K562 (cell line): ENCODE results near the gene FGF12. TPM values are rescaled to one million over a fixed set of nuclear protein-coding genes. Genes with fewer than 3 reads are reported as not detected.

Experiments used
- ATAC-seq: fragments of 200-7000 bp; cut with Tn5 transposase; 3 replicates; pipeline ENCODE4 v1.9.1; 2020; ENCODE audit warnings: moderate library complexity
- BruUV-seq: library from RNA; stranded (reverse); fragments of 400-500 nt; replicated peaks from 2 replicates; lab custom pipeline; 2021; lab: Mats Ljungman, UMichigan
- CTCF ChIA-PET: fragments of 300-600 bp; formaldehyde crosslinking; extraction: SDS; loops from one replicate; lab custom pipeline; 2021; ENCODE audit warnings: low intra/inter-chr PET ratio; lab: Yijun Ruan, JAX
- POLR2A ChIA-PET: fragments of 300-600, 350-650 bp; sonication (Branson Sonifier 250); formaldehyde crosslinking; extraction: SDS; loops from one replicate; lab custom pipeline; 2021; ENCODE audit warnings: antibody characterized with exemption, inconsistent platforms; lab: Yijun Ruan, JAX
- DNase-seq, 4 experiments: peaks; one replicate each; pipeline versions ENCODE4 v3.0.0 to v3.0.0-alpha.2; 2011 to 2018; ENCODE audit warnings: low spot score in 3 of 4, mixed read lengths in 3 of 4; ENCODE audit errors: extremely low read depth in 1 of 4
- FAIRE-seq: peaks from 2 replicates; lab custom pipeline; 2011; peaks lifted over from hg19 to GRCh38; lab: Jason Lieb, UNC
- H2AFZ ChIP-seq: 2 replicates; pipeline ENCODE4 v1.6.0; 2011; ENCODE audit warnings: low read depth, low read length, control low read depth, inconsistent platforms
- H3K27ac ChIP-seq: fragments of 200-600 bp; 3 replicates; pipeline ENCODE4 v1.8.0; 2011; ENCODE audit warnings: low read depth, mild to moderate bottlenecking, control low read depth, inconsistent platforms, low read length, moderate library complexity, mixed read lengths; ENCODE audit errors: extremely low read depth
- H3K27me3 ChIP-seq, 2 experiments: fragments of 300-600 bp in 1 of 2; 2 replicates in 1 of 2; 3 replicates in 1 of 2; pipeline versions ENCODE4 v1.6.0 to v1.8.0; 2011; ENCODE audit warnings: inconsistent platforms in 2 of 2, low read length in 2 of 2, mild to moderate bottlenecking in 1 of 2, mixed read lengths in 1 of 2, moderate library complexity in 1 of 2; ENCODE audit not compliant: control insufficient read depth in 2 of 2, insufficient read depth in 2 of 2
- H3K36me3 ChIP-seq: fragments of 300-600 bp; 3 replicates; pipeline ENCODE4 v1.8.0; 2011; ENCODE audit warnings: mild to moderate bottlenecking, low read length, inconsistent platforms; ENCODE audit not compliant: control insufficient read depth, insufficient read depth
- H3K4me1 ChIP-seq, 2 experiments: fragments of 200-600 bp in 1 of 2; replicated peaks in 1 of 2; 2 replicates in 1 of 2; 3 replicates in 1 of 2; pipeline versions ENCODE4 v1.5.1 to v1.8.0; 2011; ENCODE audit warnings: inconsistent platforms in 2 of 2, low read length in 2 of 2, mild to moderate bottlenecking in 1 of 2, mixed read lengths in 1 of 2, moderate library complexity in 1 of 2; ENCODE audit not compliant: control insufficient read depth in 2 of 2, insufficient read depth in 2 of 2
- H3K4me2 ChIP-seq: 2 replicates; pipeline ENCODE4 v1.6.1; 2011; ENCODE audit warnings: low read length, control low read depth, inconsistent platforms, mixed read lengths; ENCODE audit not compliant: insufficient read depth
- H3K4me3 ChIP-seq: fragments of 200-600 bp; sonication (generic), shearing (Covaris generic); 2 replicates; pipeline ENCODE4 v1.5.1; 2016; ENCODE audit warnings: control low read depth, inconsistent platforms
- H3K79me2 ChIP-seq: fragments of 200-600 bp; 3 replicates; pipeline ENCODE4 v1.8.0; 2011; ENCODE audit warnings: low read length, inconsistent platforms; ENCODE audit not compliant: control insufficient read depth, insufficient read depth
- H3K9ac ChIP-seq, 2 experiments: 2 replicates each; pipeline versions ENCODE4 v1.6.0 to v1.6.1; 2011; ENCODE audit warnings: low read depth in 2 of 2, low read length in 2 of 2, control low read depth in 1 of 2, inconsistent platforms in 1 of 2, mild to moderate bottlenecking in 1 of 2, mixed read lengths in 1 of 2; ENCODE audit not compliant: insufficient read depth in 1 of 2
- H3K9me1 ChIP-seq: one replicate; pipeline ENCODE4 v1.6.0; 2011; ENCODE audit warnings: inconsistent platforms, mild to moderate bottlenecking, low read length, moderate library complexity; ENCODE audit not compliant: control insufficient read depth, insufficient read depth
- H3K9me3 ChIP-seq: replicated peaks from 2 replicates; pipeline ENCODE4 v1.5.1; 2011; ENCODE audit warnings: low read depth, low read length, inconsistent platforms; ENCODE audit not compliant: control insufficient read depth, insufficient read depth
- H4K20me1 ChIP-seq: replicated peaks from 2 replicates; pipeline ENCODE4 v1.6.1; 2011; ENCODE audit warnings: low read length, inconsistent platforms, mixed read lengths; ENCODE audit not compliant: control insufficient read depth, insufficient read depth
- ELF4 ChIP-seq: fragments of 450-650 bp; formaldehyde crosslinking; IDR thresholded peaks from 2 replicates; pipeline ENCODE4 v1.4.0; 2022; ENCODE audit warnings: missing genetic modification characterization
- NR1H2 ChIP-seq: sonication (generic); formaldehyde crosslinking; IDR thresholded peaks from 2 replicates; pipeline ENCODE4 v1.4.0; 2020; ENCODE audit warnings: mild to moderate bottlenecking, missing genetic modification reagents
- RFX1 ChIP-seq: fragments of 450-650 bp; IDR thresholded peaks from 2 replicates; pipeline ENCODE4 v1.6.1; 2016; ENCODE audit warnings: mild to moderate bottlenecking, moderate library complexity
- SLC30A9 ChIP-seq: fragments of 250-450 bp; sonication (Bioruptor Pico); IDR thresholded peaks from 2 replicates; pipeline ENCODE4 v1.8.0; 2022; ENCODE audit warnings: mild to moderate bottlenecking, moderate library complexity
- TARDBP ChIP-seq: fragments of 450-650 bp; IDR thresholded peaks from 2 replicates; pipeline ENCODE4 v1.6.1; 2016
- ZNF143 ChIP-seq: sonication (generic); formaldehyde crosslinking; IDR thresholded peaks from 2 replicates; pipeline ENCODE4 v1.9.0; 2022; ENCODE audit warnings: mild to moderate bottlenecking, missing genetic modification reagents
- ZNF384 ChIP-seq: IDR thresholded peaks from 2 replicates; pipeline ENCODE4 v1.6.1; 2012; ENCODE audit warnings: low read depth, low read length, improper control_type of control experiment
- ZNF586 ChIP-seq: fragments of 450-650 bp; formaldehyde crosslinking; conservative IDR thresholded peaks from 2 replicates; pipeline ENCODE4 v1.4.0; 2020; ENCODE audit warnings: mild to moderate bottlenecking, moderate library complexity
- WGBS: fragments of 100-300 bp; shearing (Covaris generic); methylation state at CpG from one replicate; pipeline ENCODE4 v1.1.6; 2016; ENCODE audit warnings: low coverage, mixed read lengths; ENCODE audit not compliant: insufficient coverage; ENCODE audit errors: missing lambda C conversion rate; 5-methylcytosine and 5-hydroxymethylcytosine counted together
- in situ Hi-C: fragments of 300-500 bp; cut with MboI; formaldehyde crosslinking; loops from 4 replicates; pipeline ENCODE4 v1.15.0; 2018; ENCODE audit warnings: inconsistent platforms, mixed read lengths
- intact Hi-C: fragments of 100-400 bp; cut with micrococcal nuclease; formaldehyde crosslinking; loops from 2 replicates; pipeline ENCODE4 v1.14.2; 2022
- polyA plus RNA-seq, 8 experiments: library from polyadenylated mRNA; depleted of rRNA in 4 of 8; stranded (reverse) in 5 of 8; unstranded in 3 of 8; fragments of >200 nt; fragmentation: Nextera tagmentation in 2 of 8; fragmentation: Illumina TruSeq in 1 of 8; extraction: Ambion mirVana in 2 of 8; extraction: Trizol in 1 of 8; gene quantifications; 2 replicates each; pipeline versions ENCODE4 v1.2.1 to v1.2.3, GENCODE V29; 2011 to 2014; ENCODE audit warnings: inconsistent platforms in 1 of 8, missing spikeins in 1 of 8
- total RNA-seq, 7 experiments: library from RNA; depleted of rRNA in 6 of 7; stranded (reverse); fragments of >200 nt in 6 of 7; fragmentation: Illumina TruSeq in 2 of 7; extraction: Trizol in 2 of 7; gene quantifications; 2 replicates each; pipeline versions ENCODE4 v1.2.1 to v1.2.3, GENCODE V29; 2011 to 2021; ENCODE audit warnings: low replicate concordance in 1 of 7
- TF ChIP-seq, protein P1 (sequence below), 2 experiments: fragments of 450-650 bp in 1 of 2; IDR thresholded peaks; 2 replicates each; pipeline ENCODE4 v1.6.1; 2011 to 2017; ENCODE audit warnings: low read depth in 2 of 2, antibody characterized with exemption in 1 of 2, borderline replicate concordance in 1 of 2, low read length in 1 of 2, mild to moderate bottlenecking in 1 of 2, mixed read lengths in 1 of 2; ENCODE audit not compliant: control insufficient read depth in 1 of 2
- TF ChIP-seq, protein P2 (sequence below): fragments of 250-450 bp; sonication (Bioruptor Pico); IDR thresholded peaks from 2 replicates; pipeline ENCODE4 v1.5.0; 2021; ENCODE audit warnings: mild to moderate bottlenecking, moderate library complexity
- TF ChIP-seq, protein P3 (sequence below): sonication (generic); formaldehyde crosslinking; IDR thresholded peaks from 2 replicates; pipeline ENCODE4 v1.8.0; 2022; ENCODE audit warnings: missing genetic modification reagents, mild to moderate bottlenecking, borderline replicate concordance
- TF ChIP-seq, protein P4 (sequence below): fragments of 250-450 bp; sonication (Bioruptor Pico); IDR thresholded peaks from 2 replicates; pipeline ENCODE4 v1.8.0; 2022; ENCODE audit warnings: moderate library complexity, mild to moderate bottlenecking, inconsistent platforms

Gene FGF12
- total and polyA plus RNA-seq, 9 of the 15 experiments (the other 6 are each of a cell fraction or from before 2014, with no cell fraction given): not detected

DNA sequence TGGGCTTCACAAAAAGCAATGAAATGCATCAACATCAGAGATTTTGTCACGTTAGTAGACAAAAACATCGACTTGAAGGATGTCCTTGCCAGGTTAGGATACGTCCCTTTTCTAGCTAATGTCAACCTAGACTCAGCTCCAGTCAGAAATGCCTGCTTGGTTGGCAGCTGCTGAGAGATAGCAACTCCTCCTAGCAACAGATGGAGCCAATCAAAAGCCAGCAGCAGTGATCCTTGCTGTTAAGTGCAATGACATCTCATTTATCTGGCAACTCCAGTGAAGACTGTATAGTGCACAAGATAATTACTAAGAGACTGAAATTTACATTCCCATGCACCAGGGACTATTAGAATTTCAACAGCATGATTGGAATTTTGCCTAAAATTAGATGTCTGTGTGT is 424.1 kb downstream of the FGF12 start:
- H3K4me3 ChIP-seq: no peak overlapping the region
- FAIRE-seq (no peak), ATAC-seq (no peak), DNase-seq (no peak)
- no TSS peak for BruUV-seq
- intact Hi-C loops: no loop called here
- H3K36me3 ChIP-seq: no peaks in the 10 kb centered on the region
- H3K27me3 ChIP-seq: no peaks in the 10 kb centered on the region
- TF ChIP-seq ZNF384 (no peak), ZNF143 (CRISPR knock-in tag) (no peak), RFX1 (no peak), TARDBP (no peak), ZNF586 (no peak), ELF4 (no peak), SLC30A9 (CRISPR knock-in tag) (no peak), NR1H2 (CRISPR knock-in tag) (no peak)
- TF ChIP-seq, protein P1, sequence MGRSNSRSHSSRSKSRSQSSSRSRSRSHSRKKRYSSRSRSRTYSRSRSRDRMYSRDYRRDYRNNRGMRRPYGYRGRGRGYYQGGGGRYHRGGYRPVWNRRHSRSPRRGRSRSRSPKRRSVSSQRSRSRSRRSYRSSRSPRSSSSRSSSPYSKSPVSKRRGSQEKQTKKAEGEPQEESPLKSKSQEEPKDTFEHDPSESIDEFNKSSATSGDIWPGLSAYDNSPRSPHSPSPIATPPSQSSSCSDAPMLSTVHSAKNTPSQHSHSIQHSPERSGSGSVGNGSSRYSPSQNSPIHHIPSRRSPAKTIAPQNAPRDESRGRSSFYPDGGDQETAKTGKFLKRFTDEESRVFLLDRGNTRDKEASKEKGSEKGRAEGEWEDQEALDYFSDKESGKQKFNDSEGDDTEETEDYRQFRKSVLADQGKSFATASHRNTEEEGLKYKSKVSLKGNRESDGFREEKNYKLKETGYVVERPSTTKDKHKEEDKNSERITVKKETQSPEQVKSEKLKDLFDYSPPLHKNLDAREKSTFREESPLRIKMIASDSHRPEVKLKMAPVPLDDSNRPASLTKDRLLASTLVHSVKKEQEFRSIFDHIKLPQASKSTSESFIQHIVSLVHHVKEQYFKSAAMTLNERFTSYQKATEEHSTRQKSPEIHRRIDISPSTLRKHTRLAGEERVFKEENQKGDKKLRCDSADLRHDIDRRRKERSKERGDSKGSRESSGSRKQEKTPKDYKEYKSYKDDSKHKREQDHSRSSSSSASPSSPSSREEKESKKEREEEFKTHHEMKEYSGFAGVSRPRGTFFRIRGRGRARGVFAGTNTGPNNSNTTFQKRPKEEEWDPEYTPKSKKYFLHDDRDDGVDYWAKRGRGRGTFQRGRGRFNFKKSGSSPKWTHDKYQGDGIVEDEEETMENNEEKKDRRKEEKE (IDR thresholded peaks at IDR 0.05; ENCODE audit: borderline replicate concordance in 1 of 2, control insufficient read depth in 1 of 2, low read depth in 2 of 2, low read length in 1 of 2): no peak
- TF ChIP-seq, protein P2, sequence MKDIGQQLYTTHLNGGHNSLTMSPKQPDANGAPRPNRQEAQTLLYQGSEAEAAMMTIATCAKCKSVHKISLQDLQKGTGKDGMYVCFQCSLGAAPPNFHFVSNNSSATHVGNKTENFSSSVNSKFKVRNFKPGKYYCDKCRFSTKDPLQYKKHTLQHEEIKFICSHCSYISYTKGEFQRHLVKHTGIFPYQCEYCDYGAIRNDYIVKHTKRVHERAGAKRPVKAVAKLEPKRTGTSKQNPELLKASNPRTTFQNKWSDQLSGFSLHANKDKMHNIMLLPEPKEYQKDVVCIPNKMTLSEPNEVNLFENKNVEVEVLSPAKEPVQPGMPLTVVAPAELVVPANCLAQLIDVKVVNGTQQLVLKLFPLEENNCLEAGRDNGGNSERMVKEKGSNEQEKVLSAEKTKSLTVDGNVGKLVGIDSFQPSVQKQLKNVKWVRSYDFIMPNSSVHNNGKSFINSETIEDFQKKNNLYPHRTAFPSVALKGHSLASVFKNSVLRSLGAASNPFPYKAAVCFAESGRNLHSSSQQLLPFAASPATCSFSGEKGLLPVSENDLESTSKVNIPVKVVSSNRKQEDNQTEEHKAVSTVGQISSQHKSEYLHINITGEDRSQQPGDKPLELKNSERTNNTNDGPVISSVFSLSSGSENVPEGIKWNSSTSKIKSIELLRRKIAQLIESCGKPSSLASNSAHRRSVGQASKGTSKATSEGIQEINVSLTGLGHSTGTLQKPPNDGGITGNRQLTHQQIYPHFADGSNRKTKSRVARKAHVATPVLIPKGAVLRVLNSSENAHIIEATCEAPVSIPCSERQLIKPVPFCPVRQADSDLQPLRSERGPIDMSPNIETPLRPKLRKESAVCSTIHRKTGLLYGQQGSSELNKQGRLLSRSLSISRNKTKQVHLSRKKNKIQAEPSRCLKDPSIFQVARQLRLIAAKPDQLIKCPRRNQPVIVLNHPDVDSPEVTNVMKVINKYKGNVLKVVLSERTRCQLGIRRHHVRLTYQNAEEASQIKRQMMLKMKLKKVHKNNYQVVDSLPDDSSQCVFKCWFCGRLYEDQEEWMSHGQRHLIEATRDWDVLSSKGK (CRISPR knock-in tag): no peak
- TF ChIP-seq, protein P3, sequence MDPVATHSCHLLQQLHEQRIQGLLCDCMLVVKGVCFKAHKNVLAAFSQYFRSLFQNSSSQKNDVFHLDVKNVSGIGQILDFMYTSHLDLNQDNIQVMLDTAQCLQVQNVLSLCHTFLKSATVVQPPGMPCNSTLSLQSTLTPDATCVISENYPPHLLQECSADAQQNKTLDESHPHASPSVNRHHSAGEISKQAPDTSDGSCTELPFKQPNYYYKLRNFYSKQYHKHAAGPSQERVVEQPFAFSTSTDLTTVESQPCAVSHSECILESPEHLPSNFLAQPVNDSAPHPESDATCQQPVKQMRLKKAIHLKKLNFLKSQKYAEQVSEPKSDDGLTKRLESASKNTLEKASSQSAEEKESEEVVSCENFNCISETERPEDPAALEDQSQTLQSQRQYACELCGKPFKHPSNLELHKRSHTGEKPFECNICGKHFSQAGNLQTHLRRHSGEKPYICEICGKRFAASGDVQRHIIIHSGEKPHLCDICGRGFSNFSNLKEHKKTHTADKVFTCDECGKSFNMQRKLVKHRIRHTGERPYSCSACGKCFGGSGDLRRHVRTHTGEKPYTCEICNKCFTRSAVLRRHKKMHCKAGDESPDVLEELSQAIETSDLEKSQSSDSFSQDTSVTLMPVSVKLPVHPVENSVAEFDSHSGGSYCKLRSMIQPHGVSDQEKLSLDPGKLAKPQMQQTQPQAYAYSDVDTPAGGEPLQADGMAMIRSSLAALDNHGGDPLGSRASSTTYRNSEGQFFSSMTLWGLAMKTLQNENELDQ (CRISPR knock-in tag): no peak
- TF ChIP-seq, protein P4, sequence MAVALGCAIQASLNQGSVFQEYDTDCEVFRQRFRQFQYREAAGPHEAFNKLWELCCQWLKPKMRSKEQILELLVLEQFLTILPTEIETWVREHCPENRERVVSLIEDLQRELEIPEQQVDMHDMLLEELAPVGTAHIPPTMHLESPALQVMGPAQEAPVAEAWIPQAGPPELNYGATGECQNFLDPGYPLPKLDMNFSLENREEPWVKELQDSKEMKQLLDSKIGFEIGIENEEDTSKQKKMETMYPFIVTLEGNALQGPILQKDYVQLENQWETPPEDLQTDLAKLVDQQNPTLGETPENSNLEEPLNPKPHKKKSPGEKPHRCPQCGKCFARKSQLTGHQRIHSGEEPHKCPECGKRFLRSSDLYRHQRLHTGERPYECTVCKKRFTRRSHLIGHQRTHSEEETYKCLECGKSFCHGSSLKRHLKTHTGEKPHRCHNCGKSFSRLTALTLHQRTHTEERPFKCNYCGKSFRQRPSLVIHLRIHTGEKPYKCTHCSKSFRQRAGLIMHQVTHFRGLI (CRISPR knock-in tag): no peak
- POLR2A ChIA-PET: no interaction called here
- H2AFZ ChIP-seq: no peak overlapping the region
- no peaks in the 10 kb centered on the region for H4K20me1 ChIP-seq
- H3K27ac ChIP-seq: no peak overlapping the region
- WGBS: 0% methylated on average over 3 of the region's 3 CpGs
- H3K9me1 ChIP-seq: no peaks in the 10 kb centered on the region
- in situ Hi-C loops: no loop called here
- H3K9me3 ChIP-seq: no peaks in the 10 kb centered on the region
- CTCF ChIA-PET: no interaction called here
- no peaks in the 10 kb centered on the region for H3K4me1 ChIP-seq
- H3K79me2 ChIP-seq: no peaks in the 10 kb centered on the region
- H3K4me2 ChIP-seq: no peak overlapping the region
- no peak overlapping the region for H3K9ac ChIP-seq
